Loucy (cell line): ENCODE data around the gene GCNT4.
A peak's percentile ranks its signal among the peaks of the same experiment; 100 is the strongest.

Source experiments
- H2AFZ ChIP-seq: fragments of 200-600 bp; sonication (generic); 2 replicates; pipeline ENCODE4 v1.6.0; 2016; ENCODE audit warnings: antibody characterized with exemption, mild to moderate bottlenecking, low read length, moderate library complexity
- H3F3A ChIP-seq: fragments of 200-600 bp; 2 replicates; pipeline ENCODE4 v1.6.0; 2016; ENCODE audit warnings: antibody characterized with exemption, low read depth, mild to moderate bottlenecking
- H3K27me3 ChIP-seq: fragments of 200-600 bp; sonication (generic); 2 replicates; pipeline ENCODE4 v1.6.1; 2014; ENCODE audit warnings: low read length, mild to moderate bottlenecking; ENCODE audit not compliant: insufficient read depth, poor library complexity, severe bottlenecking
- H3K36me3 ChIP-seq: fragments of 200-600 bp; sonication (generic); 2 replicates; pipeline ENCODE4 v1.6.1; 2016; ENCODE audit warnings: low read length; ENCODE audit not compliant: insufficient read depth
- H3K4me1 ChIP-seq: fragments of 200-600 bp; sonication (generic); 2 replicates; pipeline ENCODE4 v1.5.1; 2014; ENCODE audit warnings: low read length, mild to moderate bottlenecking; ENCODE audit not compliant: insufficient read depth, poor library complexity, severe bottlenecking
- H3K4me2 ChIP-seq: fragments of 200-600 bp; sonication (generic); 2 replicates; pipeline ENCODE4 v1.6.0; 2014; ENCODE audit warnings: antibody characterized with exemption, low read length, low read depth, mild to moderate bottlenecking; ENCODE audit not compliant: poor library complexity, severe bottlenecking
- H3K4me3 ChIP-seq: fragments of 200-600 bp; sonication (generic); 2 replicates; pipeline ENCODE4 v1.5.1; 2014; ENCODE audit warnings: low read length, mild to moderate bottlenecking, mixed read lengths; ENCODE audit not compliant: poor library complexity, severe bottlenecking
- H3K79me2 ChIP-seq: fragments of 200-600 bp; sonication (generic); 2 replicates; pipeline ENCODE4 v1.6.1; 2014; ENCODE audit warnings: low read length; ENCODE audit not compliant: insufficient read depth
- H3K9ac ChIP-seq: fragments of 200-600 bp; sonication (generic); 2 replicates; pipeline ENCODE4 v1.6.0; 2014; ENCODE audit warnings: mild to moderate bottlenecking, low read depth, low read length, moderate library complexity; ENCODE audit not compliant: poor library complexity, severe bottlenecking
- H3K9me2 ChIP-seq: fragments of 200-600 bp; sonication (generic); replicated peaks from 2 replicates; pipeline ENCODE4 v1.6.1; 2016; ENCODE audit warnings: low read depth, low read length, mixed read lengths
- H3K9me3 ChIP-seq: fragments of 200-600 bp; sonication (generic); 2 replicates; pipeline ENCODE4 v1.6.1; 2014; ENCODE audit warnings: mild to moderate bottlenecking, antibody characterized with exemption, low read length, low read depth; ENCODE audit not compliant: insufficient read depth
- H4K20me1 ChIP-seq: fragments of 200-600 bp; sonication (generic); 2 replicates; pipeline ENCODE4 v1.6.0; 2014; ENCODE audit warnings: antibody characterized with exemption, low read length, mild to moderate bottlenecking; ENCODE audit not compliant: insufficient read depth, poor library complexity, severe bottlenecking
- CTCF ChIP-seq: fragments of 200-600 bp; sonication (generic); conservative IDR thresholded peaks from 2 replicates; pipeline ENCODE4 v1.5.1; 2014; ENCODE audit warnings: mild to moderate bottlenecking, antibody characterized with exemption, low read length
- EZH2phosphoT487 ChIP-seq: fragments of 200-600 bp; IDR thresholded peaks from 2 replicates; pipeline ENCODE4 v1.6.1; 2018; ENCODE audit warnings: antibody characterized with exemption, mild to moderate bottlenecking, moderate library complexity, borderline replicate concordance

GCNT4 gene

GRCh38 chr5:75034137-75034739 is 18.1 kb downstream of the GCNT4 start:
- no peaks in the 10 kb centered on the region; the same call in 1 of the 2 replicates for H3K36me3 ChIP-seq
- TF ChIP-seq CTCF: no peak
- no peak for TF ChIP-seq EZH2phosphoT487
- H3K79me2 ChIP-seq: no peaks in the 10 kb centered on the region
- no peak overlapping the region for H3K9ac ChIP-seq
- no peaks in the 10 kb centered on the region for H3K9me2 ChIP-seq
- H3K4me1 ChIP-seq: peaks cover 21% of the 10 kb centered on the region
- H3F3A ChIP-seq: no peaks in the 10 kb centered on the region
- no peaks in the 10 kb centered on the region for H4K20me1 ChIP-seq
- H3K27me3 ChIP-seq: no peaks in the 10 kb centered on the region
- peak overlapping the region; percentile 44 for H3K4me3 ChIP-seq
- no peaks in the 10 kb centered on the region for H3K9me3 ChIP-seq
- no peak overlapping the region for H2AFZ ChIP-seq
- peak overlapping the region; percentile 79 for H3K4me2 ChIP-seq

GRCh38 chr5:75031366-75031765 is 21.0 kb downstream of the GCNT4 start:
- no peaks in the 10 kb centered on the region for H3K27me3 ChIP-seq
- no peaks in the 10 kb centered on the region; the same call in 1 of the 2 replicates for H3K36me3 ChIP-seq
- H4K20me1 ChIP-seq: no peaks in the 10 kb centered on the region
- peaks cover 21% of the 10 kb centered on the region for H3K4me1 ChIP-seq
- H3K4me2 ChIP-seq: no peak overlapping the region
- TF ChIP-seq CTCF (no peak), EZH2phosphoT487 (no peak)
- H3K9ac ChIP-seq: no peak overlapping the region
- H3K9me2 ChIP-seq: no peaks in the 10 kb centered on the region
- no peak overlapping the region for H2AFZ ChIP-seq
- H3F3A ChIP-seq: no peaks in the 10 kb centered on the region
- no peaks in the 10 kb centered on the region for H3K9me3 ChIP-seq
- no peak overlapping the region for H3K4me3 ChIP-seq
- no peaks in the 10 kb centered on the region for H3K79me2 ChIP-seq

- H3F3A ChIP-seq: no peaks in the 10 kb centered on the region
- H2AFZ ChIP-seq: no peak overlapping the region
- TF ChIP-seq CTCF (no peak), EZH2phosphoT487 (no peak)
- no peaks in the 10 kb centered on the region for H3K9me2 ChIP-seq
- no peaks in the 10 kb centered on the region; the same call in 1 of the 2 replicates for H3K36me3 ChIP-seq
- no peaks in the 10 kb centered on the region for H4K20me1 ChIP-seq
- peaks cover 14% of the 10 kb centered on the region for H3K4me1 ChIP-seq
- no peaks in the 10 kb centered on the region for H3K9me3 ChIP-seq
- H3K4me2 ChIP-seq: no peak overlapping the region
- H3K27me3 ChIP-seq: no peaks in the 10 kb centered on the region
- no peak overlapping the region for H3K9ac ChIP-seq
- H3K79me2 ChIP-seq: no peaks in the 10 kb centered on the region
- no peak overlapping the region for H3K4me3 ChIP-seq
Measured at GRCh38 chr5:75028090-75028489, 24.3 kb downstream of the GCNT4 start.
